HepG2 (cell line): ENCODE data around the gene DSC2. TPM values are rescaled to one million over a fixed set of nuclear protein-coding genes. Genes with fewer than 3 reads are reported as not detected.

Experiments used
- ATAC-seq: fragments of 200-7000 bp; cut with Tn5 transposase; 3 replicates; pipeline ENCODE4 v1.9.1; 2020; ENCODE audit warnings: mild to moderate bottlenecking, moderate library complexity
- BruUV-seq: library from RNA; stranded (reverse); fragments of 400-500 nt; replicated peaks from 2 replicates; lab custom pipeline; 2021; lab: Mats Ljungman, UMichigan
- CTCF ChIA-PET: fragments of 300-600 bp; formaldehyde crosslinking; extraction: SDS; loops from one replicate; lab custom pipeline; 2021; ENCODE audit warnings: low total read pairs, inconsistent platforms, low intra/inter-chr PET ratio; lab: Yijun Ruan, JAX
- POLR2A ChIA-PET: fragments of 350-600 bp; sonication (Branson Sonifier 250); formaldehyde crosslinking; loops from one replicate; lab custom pipeline; 2020; ENCODE audit warnings: antibody characterized with exemption, inconsistent platforms; lab: Yijun Ruan, JAX
- DNase-seq: peaks from one replicate; pipeline ENCODE4 v3.0.0-alpha.2; 2015; ENCODE audit warnings: low spot score
- FAIRE-seq: peaks from 3 replicates; lab custom pipeline; 2011; peaks lifted over from hg19 to GRCh38; lab: Jason Lieb, UNC
- H2AFZ ChIP-seq: one replicate; pipeline ENCODE4 v1.6.1; 2011; ENCODE audit warnings: low read length, inconsistent platforms
- H3K27ac ChIP-seq: fragments of 300-600 bp; 3 replicates; pipeline ENCODE4 v1.8.0; 2011; ENCODE audit warnings: mixed run types, mild to moderate bottlenecking, mixed read lengths, low read length, inconsistent platforms; ENCODE audit not compliant: insufficient read depth; ENCODE audit errors: extremely low read length
- H3K27me3 ChIP-seq, 2 experiments: fragments of 200-600 bp in 1 of 2; 2 replicates in 1 of 2; 3 replicates in 1 of 2; pipeline versions ENCODE4 v1.6.0 to v1.8.0; 2011; ENCODE audit warnings: low read length in 2 of 2, mild to moderate bottlenecking in 2 of 2, moderate library complexity in 2 of 2, inconsistent platforms in 1 of 2; ENCODE audit not compliant: insufficient read depth in 2 of 2, control insufficient read depth in 1 of 2
- H3K36me3 ChIP-seq, 2 experiments: fragments of 200-600 bp in 1 of 2; replicated peaks in 1 of 2; 2 replicates in 1 of 2; 3 replicates in 1 of 2; pipeline versions ENCODE4 v1.5.1 to v1.8.0; 2011; ENCODE audit warnings: low read length in 2 of 2, inconsistent platforms in 1 of 2; ENCODE audit not compliant: insufficient read depth in 2 of 2, control insufficient read depth in 1 of 2
- H3K4me1 ChIP-seq: 2 replicates; pipeline ENCODE4 v1.5.1; 2012; ENCODE audit warnings: low read length, inconsistent platforms; ENCODE audit not compliant: insufficient read depth
- H3K4me2 ChIP-seq: 2 replicates; pipeline ENCODE4 v1.6.0; 2011; ENCODE audit warnings: low read depth, low read length, inconsistent platforms
- H3K4me3 ChIP-seq, 3 experiments: fragments of 200-600 bp in 1 of 3; sonication (generic), shearing (Covaris generic) in 1 of 3; replicated peaks in 1 of 3; 2 replicates each; pipeline ENCODE4 v1.5.1; 2011 to 2016; ENCODE audit warnings: low read length in 3 of 3, inconsistent platforms in 2 of 3, low read depth in 2 of 3, mild to moderate bottlenecking in 2 of 3, control low read depth in 1 of 3, mixed read lengths in 1 of 3; ENCODE audit not compliant: insufficient read depth in 1 of 3
- H3K79me2 ChIP-seq: one replicate; pipeline ENCODE4 v1.6.1; 2011; ENCODE audit warnings: low read length, inconsistent platforms; ENCODE audit not compliant: insufficient read depth
- H3K9ac ChIP-seq: 2 replicates; pipeline ENCODE4 v1.6.0; 2011; ENCODE audit warnings: mild to moderate bottlenecking, low read depth, low read length, inconsistent platforms; ENCODE audit not compliant: insufficient read depth
- H3K9me3 ChIP-seq: 2 replicates; pipeline ENCODE4 v1.5.1; 2012; ENCODE audit warnings: mild to moderate bottlenecking, low read length
- H4K20me1 ChIP-seq: 2 replicates; pipeline ENCODE4 v1.6.0; 2011; ENCODE audit warnings: inconsistent platforms, mild to moderate bottlenecking, low read length, moderate library complexity; ENCODE audit not compliant: insufficient read depth
- ZNF577 ChIP-seq: sonication (generic); formaldehyde crosslinking; IDR thresholded peaks from 2 replicates; pipeline ENCODE4 v1.4.0; 2020; ENCODE audit warnings: mild to moderate bottlenecking, low read depth, missing genetic modification reagents, borderline replicate concordance
- ZNF891 ChIP-seq: sonication (generic); formaldehyde crosslinking; IDR thresholded peaks from 2 replicates; pipeline ENCODE4 v1.5.0; 2020; ENCODE audit warnings: mild to moderate bottlenecking, missing genetic modification reagents
- WGBS: methylation state at CpG from one replicate; pipeline ENCODE4 v1.1.6; 2017; ENCODE audit warnings: low lambda C conversion rate; 5-methylcytosine and 5-hydroxymethylcytosine counted together
- in situ Hi-C: cut with HindIII; loops from 2 replicates; pipeline ENCODE4 v1.10.0; 2017; ENCODE audit warnings: low pct_unique_long_range_greater_than_20kb; ENCODE audit not compliant: extremely low pct_ligation_motif_present
- intact Hi-C: fragments of 100-400 bp; cut with micrococcal nuclease; formaldehyde crosslinking; loops from one replicate; pipeline ENCODE4 v1.10.0; 2022; ENCODE audit not compliant: unreplicated experiment
- polyA plus RNA-seq, 8 experiments: library from polyadenylated mRNA; depleted of rRNA in 3 of 8; stranded (reverse) in 7 of 8; unstranded in 1 of 8; fragments of >200 nt; fragmentation: Illumina TruSeq in 4 of 8; extraction: Trizol in 4 of 8; gene quantifications; 2 replicates each; pipeline versions ENCODE4 v1.2.1 to v1.2.3, GENCODE V29; 2011 to 2016; ENCODE audit warnings: low read depth in 4 of 8, missing spikeins in 1 of 8, mixed read lengths in 1 of 8; ENCODE audit not compliant: insufficient read depth in 1 of 8
- total RNA-seq, 5 experiments: library from RNA; depleted of rRNA; stranded (reverse); fragments of >200 nt; fragmentation: Illumina TruSeq; extraction: Trizol; gene quantifications; 2 replicates each; pipeline ENCODE4 v1.2.3, GENCODE V29; 2016; ENCODE audit warnings: low read depth in 1 of 5
- TF ChIP-seq, protein P1 (sequence below): conservative IDR thresholded peaks from 2 replicates; pipeline ENCODE4 v1.6.1; 2018; ENCODE audit warnings: missing genetic modification reagents
- TF ChIP-seq, protein P2 (sequence below): IDR thresholded peaks from 2 replicates; pipeline ENCODE4 v1.6.1; 2016
- TF ChIP-seq, protein P3 (sequence below): sonication (generic); formaldehyde crosslinking; conservative IDR thresholded peaks from 2 replicates; pipeline ENCODE4 v1.5.0; 2020; ENCODE audit warnings: missing genetic modification reagents

DSC2 gene
- total and polyA plus RNA-seq, 2 of the 13 experiments (the other 11 are each of a cell fraction or from before 2014, with no cell fraction given): 7.2 to 24.9 TPM

DNA sequence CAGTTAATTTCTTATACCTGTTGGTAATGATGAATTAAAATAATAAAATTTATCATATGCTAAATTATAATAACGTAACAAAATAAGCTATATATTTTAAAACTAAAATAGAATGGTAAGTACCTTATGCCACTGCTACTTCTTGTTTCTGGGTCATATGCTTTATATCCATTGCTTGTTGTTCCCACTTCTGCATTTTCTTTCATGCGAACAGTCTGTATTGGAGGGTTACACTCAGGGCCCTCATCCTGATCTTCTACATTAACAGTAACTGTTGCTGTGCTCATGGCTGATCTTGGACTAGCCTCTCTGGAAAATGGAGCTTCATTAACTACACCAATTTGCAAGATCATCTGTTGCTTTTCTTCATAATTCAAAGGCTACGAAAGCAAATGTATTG, 22.2 kb downstream of the DSC2 start:
- ChIA-PET CTCF (no interaction called here), POLR2A (no interaction called here)
- Histone ChIP-seq H3K4me1 (no peaks in the 10 kb centered on the region), H3K27ac (no peak overlapping the region), H3K4me2 (no peak overlapping the region), H3K9ac (no peak overlapping the region), H4K20me1 (no peaks in the 10 kb centered on the region), H3K36me3 (peaks cover 9 to 51% of the 10 kb centered on the region in 2 experiments), H3K4me3 (no peak overlapping the region), H2AFZ (no peak overlapping the region), H3K9me3 (no peaks in the 10 kb centered on the region), H3K27me3 (no peaks in the 10 kb centered on the region), H3K79me2 (no peaks in the 10 kb centered on the region)
- in situ Hi-C loops: no loop called here
- DNase-seq (no peak), ATAC-seq (no peak), FAIRE-seq (no peak)
- 96% methylated on average over 3 of the region's 3 CpGs for WGBS
- TF ChIP-seq, protein P1, sequence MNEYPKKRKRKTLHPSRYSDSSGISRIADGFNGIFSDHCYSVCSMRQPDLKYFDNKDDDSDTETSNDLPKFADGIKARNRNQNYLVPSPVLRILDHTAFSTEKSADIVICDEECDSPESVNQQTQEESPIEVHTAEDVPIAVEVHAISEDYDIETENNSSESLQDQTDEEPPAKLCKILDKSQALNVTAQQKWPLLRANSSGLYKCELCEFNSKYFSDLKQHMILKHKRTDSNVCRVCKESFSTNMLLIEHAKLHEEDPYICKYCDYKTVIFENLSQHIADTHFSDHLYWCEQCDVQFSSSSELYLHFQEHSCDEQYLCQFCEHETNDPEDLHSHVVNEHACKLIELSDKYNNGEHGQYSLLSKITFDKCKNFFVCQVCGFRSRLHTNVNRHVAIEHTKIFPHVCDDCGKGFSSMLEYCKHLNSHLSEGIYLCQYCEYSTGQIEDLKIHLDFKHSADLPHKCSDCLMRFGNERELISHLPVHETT (CRISPR knock-in tag): no peak
- intact Hi-C loops: no loop called here
- no TSS peak for BruUV-seq

DNA sequence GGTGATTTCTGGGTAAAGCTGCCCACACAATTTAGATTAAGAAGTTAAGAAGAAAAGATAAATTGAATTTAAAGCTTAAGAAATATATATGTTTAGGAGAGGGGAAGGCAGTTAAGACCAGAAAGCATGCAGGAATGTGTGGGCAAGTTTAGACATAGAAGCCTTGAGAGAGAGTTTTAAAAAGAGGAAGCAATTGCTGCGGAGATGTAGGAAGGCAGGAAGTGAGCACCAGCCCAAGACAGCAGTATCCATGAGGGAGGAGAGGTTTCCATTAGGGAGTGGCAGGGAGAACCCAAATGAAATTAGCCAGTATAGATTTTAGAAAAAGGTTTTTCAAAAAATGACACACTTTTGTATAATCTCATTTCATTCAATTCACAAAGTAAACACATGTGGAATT, 24.3 kb downstream of the DSC2 start:
- Histone ChIP-seq H3K9me3 (no peaks in the 10 kb centered on the region), H3K9ac (no peak overlapping the region), H3K27me3 (no peaks in the 10 kb centered on the region), H2AFZ (no peak overlapping the region), H3K27ac (no peak overlapping the region), H3K36me3 (peaks cover 14 to 58% of the 10 kb centered on the region in 2 experiments), H4K20me1 (no peaks in the 10 kb centered on the region), H3K4me1 (no peaks in the 10 kb centered on the region), H3K4me3 (no peak overlapping the region), H3K4me2 (no peak overlapping the region), H3K79me2 (no peaks in the 10 kb centered on the region)
- FAIRE-seq (no peak), ATAC-seq (no peak), DNase-seq (no peak)
- in situ Hi-C loops (no loop called here), intact Hi-C loops (no loop called here)
- BruUV-seq: no TSS peak
- CTCF ChIA-PET: no interaction called here
- WGBS: 100% methylated on average over 1 of the region's 1 CpG
- POLR2A ChIA-PET: no interaction called here
- TF ChIP-seq ZNF891: no peak
- TF ChIP-seq, protein P2, sequence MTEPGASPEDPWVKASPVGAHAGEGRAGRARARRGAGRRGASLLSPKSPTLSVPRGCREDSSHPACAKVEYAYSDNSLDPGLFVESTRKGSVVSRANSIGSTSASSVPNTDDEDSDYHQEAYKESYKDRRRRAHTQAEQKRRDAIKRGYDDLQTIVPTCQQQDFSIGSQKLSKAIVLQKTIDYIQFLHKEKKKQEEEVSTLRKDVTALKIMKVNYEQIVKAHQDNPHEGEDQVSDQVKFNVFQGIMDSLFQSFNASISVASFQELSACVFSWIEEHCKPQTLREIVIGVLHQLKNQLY (CRISPR knock-in tag): no peak
- no peak for TF ChIP-seq ZNF577 (CRISPR knock-in tag)
- TF ChIP-seq, protein P3, sequence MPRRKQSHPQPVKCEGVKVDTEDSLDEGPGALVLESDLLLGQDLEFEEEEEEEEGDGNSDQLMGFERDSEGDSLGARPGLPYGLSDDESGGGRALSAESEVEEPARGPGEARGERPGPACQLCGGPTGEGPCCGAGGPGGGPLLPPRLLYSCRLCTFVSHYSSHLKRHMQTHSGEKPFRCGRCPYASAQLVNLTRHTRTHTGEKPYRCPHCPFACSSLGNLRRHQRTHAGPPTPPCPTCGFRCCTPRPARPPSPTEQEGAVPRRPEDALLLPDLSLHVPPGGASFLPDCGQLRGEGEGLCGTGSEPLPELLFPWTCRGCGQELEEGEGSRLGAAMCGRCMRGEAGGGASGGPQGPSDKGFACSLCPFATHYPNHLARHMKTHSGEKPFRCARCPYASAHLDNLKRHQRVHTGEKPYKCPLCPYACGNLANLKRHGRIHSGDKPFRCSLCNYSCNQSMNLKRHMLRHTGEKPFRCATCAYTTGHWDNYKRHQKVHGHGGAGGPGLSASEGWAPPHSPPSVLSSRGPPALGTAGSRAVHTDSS (CRISPR knock-in tag): no peak
